Smooth muscle cell (in vitro differentiated cells): ENCODE data around the gene ARHGEF28. TPM values are rescaled to one million over a fixed set of nuclear protein-coding genes. Genes with fewer than 3 reads are reported as not detected.
A peak's percentile ranks its signal among the peaks of the same experiment; 100 is the strongest.

Source experiments
- DNase-seq: peaks from one replicate; lab custom pipeline; 2025; ENCODE audit not compliant: unreplicated experiment; lab: John Stamatoyannopoulos, UW
- H2AFZ ChIP-seq: fragments of 200-600 bp; sonication (generic); 2 replicates; pipeline ENCODE4 v1.6.0; 2016; ENCODE audit warnings: antibody characterized with exemption, low read depth, mild to moderate bottlenecking
- H3F3A ChIP-seq: fragments of 200-600 bp; sonication (generic); 2 replicates; pipeline ENCODE4 v1.6.0; 2017; ENCODE audit warnings: antibody characterized with exemption, low read depth
- H3K27ac ChIP-seq: fragments of 200-600 bp; sonication (generic); 2 replicates; pipeline ENCODE4 v1.5.1; 2016; ENCODE audit warnings: low read depth, mild to moderate bottlenecking
- H3K27me3 ChIP-seq: fragments of 200-600 bp; sonication (generic); 2 replicates; pipeline ENCODE4 v1.6.1; 2016; ENCODE audit warnings: low read depth, mild to moderate bottlenecking
- H3K36me3 ChIP-seq: fragments of 200-600 bp; sonication (generic); 2 replicates; pipeline ENCODE4 v1.5.1; 2016; ENCODE audit warnings: low read depth
- H3K4me1 ChIP-seq: fragments of 200-600 bp; sonication (generic); 2 replicates; pipeline ENCODE4 v1.5.1; 2016; ENCODE audit warnings: low read depth
- H3K4me2 ChIP-seq: fragments of 200-600 bp; sonication (generic); 2 replicates; pipeline ENCODE4 v1.6.0; 2016; ENCODE audit warnings: mild to moderate bottlenecking
- H3K4me3 ChIP-seq: fragments of 200-600 bp; sonication (generic); 2 replicates; pipeline ENCODE4 v1.5.1; 2016; ENCODE audit warnings: mild to moderate bottlenecking
- H3K79me2 ChIP-seq: fragments of 200-600 bp; sonication (generic); 2 replicates; pipeline ENCODE4 v1.6.0; 2016; ENCODE audit warnings: low read depth, mild to moderate bottlenecking
- H3K9ac ChIP-seq: fragments of 200-600 bp; sonication (generic); 2 replicates; pipeline ENCODE4 v1.6.0; 2016; ENCODE audit warnings: low read depth
- H3K9me3 ChIP-seq: fragments of 200-600 bp; sonication (generic); replicated peaks from 2 replicates; pipeline ENCODE4 v1.5.1; 2016; ENCODE audit warnings: low read depth
- H4K20me1 ChIP-seq: fragments of 200-600 bp; sonication (generic); 2 replicates; pipeline ENCODE4 v1.6.0; 2016; ENCODE audit warnings: low read depth
- WGBS: methylation state at CpG from one replicate; pipeline ENCODE4 v1.1.7; 2016; ENCODE audit warnings: low lambda C conversion rate; 5-methylcytosine and 5-hydroxymethylcytosine counted together
- polyA plus RNA-seq: library from polyadenylated mRNA; unstranded; fragments of >200 nt; fragmentation: Nextera tagmentation; extraction: Ambion mirVana; gene quantifications from 2 replicates; pipeline ENCODE4 v1.2.1, GENCODE V29; 2016
- total RNA-seq: library from RNA; depleted of rRNA; stranded (reverse); fragments of >200 nt; gene quantifications from 2 replicates; pipeline ENCODE4 v1.2.3, GENCODE V29; 2014
- TF ChIP-seq, protein P1 (sequence below): fragments of 200-600 bp; sonication (generic); IDR thresholded peaks from 2 replicates; pipeline ENCODE4 v1.5.1; 2017; ENCODE audit warnings: borderline replicate concordance, mild to moderate bottlenecking, antibody characterized with exemption; ENCODE audit not compliant: insufficient read depth, poor library complexity, severe bottlenecking

ARHGEF28 gene
- total and polyA plus RNA-seq, 2 experiments from 2014 or later = 0.19 to 0.90 TPM

DNA sequence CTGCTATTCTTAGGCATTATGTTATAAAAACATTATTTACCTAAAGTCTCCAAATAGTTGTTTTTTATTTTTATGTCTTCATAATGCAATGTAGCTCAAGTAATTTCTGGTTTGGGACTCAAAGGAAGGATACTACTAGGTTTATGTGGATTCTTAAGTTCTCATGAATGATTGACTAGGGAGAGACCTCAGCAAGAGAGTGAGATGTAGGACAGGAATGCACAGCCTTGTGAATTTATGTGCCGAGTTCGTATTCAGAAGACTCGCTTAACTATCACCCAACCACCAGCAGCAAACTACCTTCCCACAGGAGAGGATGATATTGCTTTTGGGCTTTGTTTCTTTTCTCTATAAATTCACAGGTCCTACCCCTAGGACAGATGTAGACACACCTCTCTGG lies 282.9 kb downstream of the ARHGEF28 start:
- Histone ChIP-seq H3K4me2 (no peak overlapping the region), H3F3A (peaks cover 18% of the 10 kb centered on the region), H3K4me3 (no peak overlapping the region), H3K27ac (no peak overlapping the region), H3K9ac (no peak overlapping the region), H2AFZ (no peak overlapping the region), H3K79me2 (no peaks in the 10 kb centered on the region), H3K27me3 (no peaks in the 10 kb centered on the region), H3K4me1 (peaks cover 5% of the 10 kb centered on the region), H3K36me3 (no peaks in the 10 kb centered on the region), H3K9me3 (no peaks in the 10 kb centered on the region), H4K20me1 (no peaks in the 10 kb centered on the region)
- 92% methylated on average over 3 of the region's 3 CpGs for WGBS
- DNase-seq = no peak
- TF ChIP-seq, protein P1, sequence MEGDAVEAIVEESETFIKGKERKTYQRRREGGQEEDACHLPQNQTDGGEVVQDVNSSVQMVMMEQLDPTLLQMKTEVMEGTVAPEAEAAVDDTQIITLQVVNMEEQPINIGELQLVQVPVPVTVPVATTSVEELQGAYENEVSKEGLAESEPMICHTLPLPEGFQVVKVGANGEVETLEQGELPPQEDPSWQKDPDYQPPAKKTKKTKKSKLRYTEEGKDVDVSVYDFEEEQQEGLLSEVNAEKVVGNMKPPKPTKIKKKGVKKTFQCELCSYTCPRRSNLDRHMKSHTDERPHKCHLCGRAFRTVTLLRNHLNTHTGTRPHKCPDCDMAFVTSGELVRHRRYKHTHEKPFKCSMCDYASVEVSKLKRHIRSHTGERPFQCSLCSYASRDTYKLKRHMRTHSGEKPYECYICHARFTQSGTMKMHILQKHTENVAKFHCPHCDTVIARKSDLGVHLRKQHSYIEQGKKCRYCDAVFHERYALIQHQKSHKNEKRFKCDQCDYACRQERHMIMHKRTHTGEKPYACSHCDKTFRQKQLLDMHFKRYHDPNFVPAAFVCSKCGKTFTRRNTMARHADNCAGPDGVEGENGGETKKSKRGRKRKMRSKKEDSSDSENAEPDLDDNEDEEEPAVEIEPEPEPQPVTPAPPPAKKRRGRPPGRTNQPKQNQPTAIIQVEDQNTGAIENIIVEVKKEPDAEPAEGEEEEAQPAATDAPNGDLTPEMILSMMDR = no peak

DNA sequence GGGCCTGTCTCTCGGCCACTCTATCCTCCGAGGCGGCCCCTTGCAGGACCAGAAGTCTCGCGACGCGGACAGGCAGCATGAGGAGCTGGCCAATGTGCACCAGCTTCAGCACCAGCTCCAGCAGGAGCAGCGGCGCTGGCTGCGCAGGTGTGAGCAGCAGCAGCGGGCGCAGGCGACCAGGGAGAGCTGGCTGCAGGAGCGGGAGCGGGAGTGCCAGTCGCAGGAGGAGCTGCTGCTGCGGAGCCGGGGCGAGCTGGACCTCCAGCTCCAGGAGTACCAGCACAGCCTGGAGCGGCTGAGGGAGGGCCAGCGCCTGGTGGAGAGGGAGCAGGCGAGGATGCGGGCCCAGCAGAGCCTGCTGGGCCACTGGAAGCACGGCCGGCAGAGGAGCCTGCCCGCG lies 283.5 kb downstream of the ARHGEF28 start:
- no peak overlapping the region for H3K4me2 ChIP-seq
- no peak overlapping the region for H3K27ac ChIP-seq
- peaks cover 5% of the 10 kb centered on the region for H3K4me1 ChIP-seq
- H3K36me3 ChIP-seq = no peaks in the 10 kb centered on the region
- H3K9ac ChIP-seq = no peak overlapping the region
- H2AFZ ChIP-seq = no peak overlapping the region
- 96% methylated on average over 27 of the region's 27 CpGs for WGBS
- no peak overlapping the region for H3K4me3 ChIP-seq
- H3K79me2 ChIP-seq = no peaks in the 10 kb centered on the region
- H3K9me3 ChIP-seq = no peaks in the 10 kb centered on the region
- peaks cover 18% of the 10 kb centered on the region for H3F3A ChIP-seq
- no peaks in the 10 kb centered on the region for H4K20me1 ChIP-seq
- no peaks in the 10 kb centered on the region for H3K27me3 ChIP-seq
- TF ChIP-seq, protein P1 = no peak
- DNase-seq = no peak

DNA sequence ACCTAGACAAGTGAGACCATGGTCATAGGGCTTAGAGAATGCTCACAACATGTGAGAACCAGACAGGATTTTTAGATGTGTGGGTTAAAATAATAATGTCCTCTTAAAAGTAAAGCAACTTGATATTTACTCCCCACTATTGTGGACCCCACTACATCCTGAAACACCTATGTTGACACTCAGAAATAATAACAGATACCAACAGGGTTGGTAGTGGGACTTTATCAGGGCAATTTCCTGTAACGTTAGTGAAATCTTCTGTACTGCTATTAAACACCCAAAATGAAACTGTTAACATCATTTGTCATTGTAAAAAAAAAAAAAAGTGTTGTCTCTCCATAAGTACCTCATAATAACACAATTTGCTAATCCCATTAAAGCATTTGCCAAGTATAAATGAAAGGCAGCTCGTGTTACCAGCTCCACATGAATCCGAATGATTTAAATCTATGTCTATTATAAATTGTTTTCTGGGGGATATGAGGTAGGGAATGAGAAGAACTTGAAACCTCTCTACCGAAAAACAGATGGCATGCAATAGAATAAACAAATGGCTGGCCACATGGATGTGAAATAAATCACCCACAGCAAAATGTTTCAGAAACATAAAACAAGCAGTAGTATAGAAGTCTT lies 285.9 kb downstream of the ARHGEF28 start:
- H3K9ac ChIP-seq = no peak overlapping the region
- no peak overlapping the region for H3K4me3 ChIP-seq
- no peak for DNase-seq
- H3K9me3 ChIP-seq = no peaks in the 10 kb centered on the region
- H3K79me2 ChIP-seq = no peaks in the 10 kb centered on the region
- H3K4me1 ChIP-seq = peaks cover 5% of the 10 kb centered on the region
- H3K36me3 ChIP-seq = no peaks in the 10 kb centered on the region
- TF ChIP-seq, protein P1 = no peak
- 53% methylated on average over 4 of the region's 4 CpGs for WGBS
- H4K20me1 ChIP-seq = no peaks in the 10 kb centered on the region
- H3K4me2 ChIP-seq = peak overlapping the region; percentile 60
- H3K27me3 ChIP-seq = no peaks in the 10 kb centered on the region
- peak overlapping the region; percentile 45 for H3K27ac ChIP-seq
- peaks cover 18% of the 10 kb centered on the region for H3F3A ChIP-seq
- H2AFZ ChIP-seq = no peak overlapping the region

DNA sequence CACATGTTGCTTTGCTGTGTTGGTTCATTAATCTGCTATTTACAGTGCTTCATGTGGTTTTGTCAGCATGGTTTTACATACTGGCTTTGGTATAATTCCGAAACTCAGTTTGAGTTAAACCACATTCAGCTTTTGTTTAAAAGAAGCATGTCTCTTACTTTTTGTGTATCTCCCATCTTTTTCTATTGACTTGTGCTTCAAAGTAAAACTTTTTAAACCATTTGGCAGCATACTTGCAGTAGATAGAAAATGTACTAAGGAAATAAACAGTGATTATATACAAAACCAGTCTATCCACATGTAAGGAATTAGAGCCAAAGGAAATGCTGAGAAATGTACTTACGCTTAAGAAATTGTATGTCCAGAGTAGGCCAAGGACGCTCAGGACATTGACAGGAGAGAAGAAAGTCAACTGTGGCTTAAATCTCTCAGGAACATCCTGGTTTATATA lies 286.9 kb downstream of the ARHGEF28 start:
- H3K27ac ChIP-seq = peak overlapping the region; percentile 45
- no peaks in the 10 kb centered on the region for H3K36me3 ChIP-seq
- H3K4me2 ChIP-seq = peak overlapping the region; percentile 60
- H3K79me2 ChIP-seq = no peaks in the 10 kb centered on the region
- H2AFZ ChIP-seq = no peak overlapping the region
- H3K9ac ChIP-seq = no peak overlapping the region
- H3F3A ChIP-seq = peaks cover 18% of the 10 kb centered on the region
- no peaks in the 10 kb centered on the region for H3K27me3 ChIP-seq
- 24% methylated on average over 3 of the region's 3 CpGs for WGBS
- H3K4me1 ChIP-seq = peaks cover 5% of the 10 kb centered on the region
- H3K9me3 ChIP-seq = no peaks in the 10 kb centered on the region
- no peak overlapping the region for H3K4me3 ChIP-seq
- H4K20me1 ChIP-seq = no peaks in the 10 kb centered on the region
- no peak for DNase-seq
- TF ChIP-seq, protein P1 = no peak
